ENCODE data around the gene DYNC2I2. TPM values are rescaled to one million over a fixed set of nuclear protein-coding genes. Genes with fewer than 3 reads are reported as not detected.
"Not testable (repeated sequence)": the region's sequence is repeated elsewhere in the genome, so short reads cannot be mapped to it uniquely, and the experiment has no call there.

DYNC2I2 gene
- total RNA-seq, 1 donor from 2014 or later = 59.7 TPM

- DNase-seq (ENCODE audit: low read depth) = no peak
These were observed 29.2 kb upstream of the DYNC2I2 start for GRCh38 chr9:128685636-128686489.

- peak; percentile 78 for DNase-seq (ENCODE audit: low read depth)
These were observed 27.9 kb upstream of the DYNC2I2 start for GRCh38 chr9:128684325-128685199.

- no peak for DNase-seq (ENCODE audit: low read depth)
These were observed 27.3 kb upstream of the DYNC2I2 start for GRCh38 chr9:128684065-128684324.

- peak; percentile 92 for DNase-seq (ENCODE audit: low read depth)
These were observed 26.9 kb upstream of the DYNC2I2 start for GRCh38 chr9:128683340-128684064.

GRCh38 chr9:128677794-128678193 lies 21.1 kb upstream of the DYNC2I2 start:
- DNase-seq (ENCODE audit: low read depth) = no peak

GRCh38 chr9:128675382-128675781 lies 18.7 kb upstream of the DYNC2I2 start:
- no peak for DNase-seq (ENCODE audit: low read depth)

GRCh38 chr9:128669786-128670185 lies 13.1 kb upstream of the DYNC2I2 start:
- no peak for DNase-seq (ENCODE audit: low read depth)

- not testable (repeated sequence) for DNase-seq (ENCODE audit: low read depth)
These were observed 9.9 kb upstream of the DYNC2I2 start for GRCh38 chr9:128666481-128666941.

GRCh38 chr9:128657796-128658195 lies 1.1 kb upstream of the DYNC2I2 start:
- no peak for DNase-seq (ENCODE audit: low read depth)

GRCh38 chr9:128657344-128657704 lies 677 bp upstream of the DYNC2I2 start:
- no peak for DNase-seq (ENCODE audit: low read depth)

GRCh38 chr9:128654481-128654880 lies 2.2 kb downstream of the DYNC2I2 start:
- no peak for DNase-seq (ENCODE audit: low read depth)

- DNase-seq (ENCODE audit: low read depth) = no peak
These were observed 2.7 kb downstream of the DYNC2I2 start for GRCh38 chr9:128653908-128654307.

GRCh38 chr9:128651798-128652197 lies 4.8 kb downstream of the DYNC2I2 start:
- DNase-seq (ENCODE audit: low read depth) = no peak

- DNase-seq (ENCODE audit: low read depth) = not testable (repeated sequence)
These were observed 8.4 kb downstream of the DYNC2I2 start for GRCh38 chr9:128648206-128648605.

GRCh38 chr9:128643519-128644300 lies 12.9 kb downstream of the DYNC2I2 start:
- peak; percentile 32 for DNase-seq (ENCODE audit: low read depth)

GRCh38 chr9:128642675-128643245 lies 13.9 kb downstream of the DYNC2I2 start:
- DNase-seq (ENCODE audit: low read depth) = no peak

GRCh38 chr9:128640603-128641002 lies 16.0 kb downstream of the DYNC2I2 start:
- no peak for DNase-seq (ENCODE audit: low read depth)

GRCh38 chr9:128638580-128638979 lies 18.1 kb downstream of the DYNC2I2 start:
- DNase-seq (ENCODE audit: low read depth) = no peak

GRCh38 chr9:128637656-128638055 lies 19.0 kb downstream of the DYNC2I2 start:
- no peak for DNase-seq (ENCODE audit: low read depth)

- DNase-seq (ENCODE audit: low read depth) = no peak
These were observed 19.8 kb downstream of the DYNC2I2 start for GRCh38 chr9:128636556-128637530.

Measured in renal cortical epithelial cell (primary cell).